Hepatocyte (in vitro differentiated cells): ENCODE results near the gene RAI1.

Experiments
- CTCF ChIP-seq: fragments of 200-600 bp; sonication (generic); IDR thresholded peaks from 2 replicates; pipeline ENCODE4 v1.5.1; 2016; ENCODE audit warnings: antibody characterized with exemption, mild to moderate bottlenecking; ENCODE audit not compliant: poor library complexity
- EZH2 ChIP-seq: fragments of 200-600 bp; sonication (generic); IDR thresholded peaks from 2 replicates; pipeline ENCODE4 v1.6.1; 2016; ENCODE audit warnings: antibody characterized with exemption, mild to moderate bottlenecking, borderline replicate concordance
- EZH2phosphoT487 ChIP-seq: fragments of 200-600 bp; sonication (generic); IDR thresholded peaks from one replicate; pipeline ENCODE4 v1.6.1; 2018; ENCODE audit warnings: antibody characterized with exemption, mild to moderate bottlenecking, low read depth, moderate library complexity; ENCODE audit not compliant: unreplicated experiment, severe bottlenecking

GRCh38 chr17:17669580-17670235, 11.6 kb upstream of the RAI1 start:
- TF ChIP-seq CTCF (no peak), EZH2 (no peak), EZH2phosphoT487 (no peak)
